T-cell (primary cell): Measurements from ENCODE around the gene CUL2. TPM values are rescaled to one million over a fixed set of nuclear protein-coding genes. Genes with fewer than 3 reads are reported as not detected.
"Not testable (repeated sequence)": the region's sequence is repeated elsewhere in the genome, so short reads cannot be mapped to it uniquely, and the experiment has no call there.

Experiments used
- ATAC-seq, 4 experiments: fragments of 200-7000 bp in 3 of 4; fragments of 150-1000 bp in 1 of 4; cut with Tn5 transposase; replicated peaks in 1 of 4; 1 replicate in 3 of 4; 2 replicates in 1 of 4; pipeline ENCODE4 v1.10.0; 2021; ENCODE audit warnings: moderate library complexity in 3 of 4, mild to moderate bottlenecking in 2 of 4, moderate number of reproducible peaks in 1 of 4
- CTCF ChIA-PET, 2 donors: fragments of 300-600 bp; sonication (Branson Sonifier 250); formaldehyde crosslinking; loops; one replicate each; lab custom pipeline; 2022; ENCODE audit warnings: antibody characterized with exemption in 2 of 2; lab: Charles Lee
- POLR2A ChIA-PET, 2 donors: fragments of 300-600 bp; sonication (Branson Sonifier 250); formaldehyde crosslinking; loops; one replicate each; lab custom pipeline; 2022; ENCODE audit warnings: antibody characterized with exemption in 2 of 2; lab: Charles Lee
- DNase-seq, 35 experiments: peaks; one replicate each; pipeline versions ENCODE4 v3.0.0 to v3.0.0-alpha.2; 2013 to 2023
- H3K27ac ChIP-seq: one replicate; pipeline ENCODE4 v1.5.1; 2013; ENCODE audit warnings: low read length
- H3K27me3 ChIP-seq, 2 experiments: replicated peaks in 1 of 2; 1 replicate in 1 of 2; 2 replicates in 1 of 2; pipeline versions ENCODE4 v1.6.1 to v1.7.0; 2013; ENCODE audit warnings: low read length in 1 of 2, mixed read lengths in 1 of 2; ENCODE audit not compliant: control insufficient read depth in 2 of 2, insufficient read depth in 2 of 2; ENCODE audit errors: extremely low read depth in 1 of 2
- H3K36me3 ChIP-seq, 2 donors: 1 replicate in 1 of 2; 2 replicates in 1 of 2; pipeline versions ENCODE4 v1.6.1 to v1.7.0; 2013; ENCODE audit warnings: low read length in 1 of 2; ENCODE audit not compliant: control insufficient read depth in 2 of 2, insufficient read depth in 1 of 2; ENCODE audit errors: extremely low read depth in 1 of 2
- H3K4me1 ChIP-seq, 2 experiments: 1 replicate in 1 of 2; 2 replicates in 1 of 2; pipeline versions ENCODE4 v1.6.1 to v1.7.0; 2013; ENCODE audit warnings: low read length in 2 of 2, mixed read lengths in 1 of 2; ENCODE audit not compliant: insufficient read depth in 2 of 2, control insufficient read depth in 1 of 2; ENCODE audit errors: extremely low read depth in 1 of 2
- H3K4me3 ChIP-seq, 2 donors: 1 replicate in 1 of 2; 2 replicates in 1 of 2; pipeline versions ENCODE4 v1.5.1 to v1.7.0; 2013; ENCODE audit warnings: mild to moderate bottlenecking in 2 of 2, low read length in 1 of 2, moderate library complexity in 1 of 2; ENCODE audit not compliant: control insufficient read depth in 1 of 2; ENCODE audit errors: extremely low read depth in 1 of 2
- H3K9me3 ChIP-seq: 2 replicates; pipeline ENCODE4 v1.7.0; 2013
- H3K27ac Mint-ChIP-seq, 2 donors: one replicate each; pipeline ENCODE4 v1.8.0; 2020 to 2021; ENCODE audit warnings: mild to moderate bottlenecking in 2 of 2, mixed read lengths in 2 of 2
- H3K27me3 Mint-ChIP-seq, 2 donors: one replicate each; pipeline ENCODE4 v1.8.0; 2021 to 2022; ENCODE audit warnings: mixed read lengths in 2 of 2
- H3K36me3 Mint-ChIP-seq: one replicate; pipeline ENCODE4 v1.8.0; 2021; ENCODE audit warnings: mixed read lengths
- H3K4me1 Mint-ChIP-seq, 3 donors: one replicate each; pipeline ENCODE4 v1.8.0; 2020 to 2022; ENCODE audit warnings: mixed read lengths in 3 of 3, mild to moderate bottlenecking in 1 of 3
- H3K4me3 Mint-ChIP-seq, 3 donors: one replicate each; pipeline ENCODE4 v1.8.0; 2020 to 2022; ENCODE audit warnings: mild to moderate bottlenecking in 3 of 3, mixed read lengths in 3 of 3, moderate library complexity in 3 of 3
- H3K9me3 Mint-ChIP-seq, 3 donors: one replicate each; pipeline ENCODE4 v1.8.0; 2020 to 2022; ENCODE audit warnings: mixed read lengths in 3 of 3
- WGBS: methylation state at CpG from one replicate; pipeline ENCODE4 v1.1.5; 2013; ENCODE audit warnings: missing lambda C conversion rate; ENCODE audit not compliant: insufficient coverage; 5-methylcytosine and 5-hydroxymethylcytosine counted together
- total RNA-seq, 35 experiments: library from RNA in 6 of 35; stranded (reverse) in 6 of 35; fragments of 120-200 nt in 1 of 35; gene quantifications; one replicate each; pipeline versions ENCODE4 v1.2.1 to v1.2.4 and lab custom pipeline; 2013 to 2026

Gene CUL2
- total RNA-seq, 5 donors from 2014 or later (not counting 1 experiment from before 2014, with no cell fraction given), result 29.5 to 35.6 (median 31.2) TPM

DNA sequence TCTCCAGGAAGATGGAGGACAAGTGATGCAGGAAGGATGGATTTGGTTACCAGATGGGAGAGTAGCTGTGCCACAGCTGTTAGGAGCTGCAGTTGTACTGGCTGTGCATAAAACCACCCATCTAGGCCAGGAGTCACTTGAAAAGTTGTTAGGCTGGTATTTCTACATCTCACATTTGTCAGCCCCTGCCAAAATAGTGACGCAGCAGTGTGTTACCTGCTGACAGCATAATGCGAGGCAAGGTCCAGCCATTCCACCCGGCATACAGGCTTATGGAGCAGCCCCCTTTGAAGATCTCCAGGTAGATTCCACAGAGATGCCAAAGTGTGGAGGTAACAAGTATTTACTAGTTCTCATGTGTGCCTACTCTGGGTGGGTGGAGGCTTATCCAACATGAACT, 116.4 kb downstream of the CUL2 start:
- H3K9me3 ChIP-seq, H3K27ac ChIP-seq, POLR2A ChIA-PET, H3K4me3 ChIP-seq, H3K36me3 ChIP-seq, H3K4me3 Mint-ChIP-seq, H3K4me1 Mint-ChIP-seq, H3K27ac Mint-ChIP-seq, H3K9me3 Mint-ChIP-seq, ATAC-seq, CTCF ChIA-PET, H3K27me3 Mint-ChIP-seq, H3K4me1 ChIP-seq, DNase-seq, H3K27me3 ChIP-seq, H3K36me3 Mint-ChIP-seq: not testable (repeated sequence)
- WGBS, result 90% methylated on average over 2 of the region's 3 CpGs

DNA sequence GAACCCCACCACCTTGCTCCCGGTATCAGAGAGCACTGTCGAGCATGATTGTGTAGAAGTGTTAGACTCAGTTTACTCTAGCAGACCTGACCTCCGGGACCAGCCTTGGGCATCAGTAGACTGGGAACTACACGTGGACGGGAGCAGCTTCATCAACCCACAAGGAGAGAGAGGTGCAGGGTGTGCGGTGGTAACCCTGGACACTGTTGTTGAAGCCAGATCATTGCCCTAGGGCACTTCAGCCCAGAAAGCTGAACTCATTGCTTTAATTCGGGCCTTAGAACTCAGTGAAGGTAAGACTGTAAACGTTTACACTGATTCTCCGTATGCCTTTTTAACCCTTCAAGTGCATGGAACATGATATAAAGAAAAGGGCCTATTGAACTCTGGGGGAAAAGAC, 117.0 kb downstream of the CUL2 start:
- H3K36me3 ChIP-seq, H3K36me3 Mint-ChIP-seq, H3K4me3 ChIP-seq, CTCF ChIA-PET, POLR2A ChIA-PET, H3K4me1 ChIP-seq, H3K27ac Mint-ChIP-seq, H3K4me3 Mint-ChIP-seq, H3K27me3 ChIP-seq, H3K27ac ChIP-seq, H3K4me1 Mint-ChIP-seq, DNase-seq, H3K27me3 Mint-ChIP-seq, ATAC-seq, H3K9me3 Mint-ChIP-seq, H3K9me3 ChIP-seq: not testable (repeated sequence)
- 71% methylated on average over 3 of the region's 9 CpGs for WGBS

DNA sequence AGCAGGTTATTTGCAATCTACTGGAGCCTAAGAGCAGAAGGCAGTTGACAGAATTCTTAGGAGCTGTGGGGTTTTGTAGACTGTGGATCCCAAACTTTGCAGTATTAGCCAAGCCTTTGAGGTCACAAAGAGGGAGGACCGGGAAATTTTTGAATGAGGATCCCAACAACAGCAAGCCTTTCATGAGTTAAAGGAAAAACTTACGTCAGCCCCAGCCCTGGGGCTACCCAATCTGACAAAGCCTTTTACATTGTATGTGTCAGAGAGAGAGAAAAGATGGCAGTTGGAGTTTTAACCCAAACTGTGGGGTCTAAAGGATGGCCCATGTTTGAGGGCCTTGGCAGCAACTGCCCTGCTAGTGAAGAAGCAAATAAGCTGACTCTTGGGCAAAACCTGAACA, 117.5 kb downstream of the CUL2 start:
- H3K9me3 ChIP-seq, POLR2A ChIA-PET, H3K36me3 ChIP-seq, H3K36me3 Mint-ChIP-seq, H3K4me3 Mint-ChIP-seq, ATAC-seq, CTCF ChIA-PET, H3K27ac Mint-ChIP-seq, DNase-seq, H3K27me3 ChIP-seq, H3K9me3 Mint-ChIP-seq, H3K4me1 Mint-ChIP-seq, H3K4me3 ChIP-seq, H3K4me1 ChIP-seq, H3K27me3 Mint-ChIP-seq, H3K27ac ChIP-seq: not testable (repeated sequence)
- WGBS, result no CpG with 5 or more reads among the region's 2 CpGs

DNA sequence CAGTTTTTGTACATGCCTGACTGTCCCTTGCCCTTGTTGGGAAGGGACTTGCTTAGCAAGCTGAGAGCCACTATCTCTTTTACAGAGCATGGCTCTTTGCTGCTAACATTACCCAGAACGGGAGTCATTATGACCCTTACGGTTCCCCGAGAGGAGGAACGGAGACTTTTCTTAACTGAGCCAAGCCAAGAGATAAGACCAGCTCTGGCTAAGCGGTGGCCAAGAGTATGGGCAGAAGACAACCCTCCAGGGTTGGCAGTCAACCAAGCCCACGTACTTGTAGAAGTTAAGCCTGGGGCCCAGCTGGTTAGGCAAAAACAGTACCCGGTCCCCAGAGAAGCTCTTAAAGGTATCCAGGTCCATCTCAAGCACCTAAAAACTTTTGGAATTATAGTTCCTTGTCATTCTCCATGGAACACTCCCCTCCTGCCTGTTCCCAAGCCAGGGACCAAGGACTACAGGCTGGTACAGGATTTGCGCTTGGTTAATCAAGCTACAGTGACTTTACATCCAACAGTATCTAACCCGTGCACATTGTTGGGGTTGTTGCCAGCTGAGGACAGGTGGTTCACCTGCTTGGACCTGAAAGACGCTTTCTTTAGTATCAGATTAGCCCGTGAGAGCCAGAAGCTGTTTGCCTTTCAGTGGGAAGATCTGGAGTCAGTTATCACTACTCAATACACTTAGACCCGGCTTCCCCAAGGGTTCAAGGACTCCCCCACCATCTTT, 118.4 kb downstream of the CUL2 start:
- H3K27ac Mint-ChIP-seq, H3K4me1 Mint-ChIP-seq, H3K36me3 Mint-ChIP-seq, DNase-seq, H3K36me3 ChIP-seq, H3K4me3 Mint-ChIP-seq, H3K27me3 Mint-ChIP-seq, H3K9me3 Mint-ChIP-seq, H3K9me3 ChIP-seq, POLR2A ChIA-PET, H3K27ac ChIP-seq, CTCF ChIA-PET, H3K4me1 ChIP-seq, H3K4me3 ChIP-seq, ATAC-seq, H3K27me3 ChIP-seq: not testable (repeated sequence)
- WGBS, result 84% methylated on average over 8 of the region's 12 CpGs

DNA sequence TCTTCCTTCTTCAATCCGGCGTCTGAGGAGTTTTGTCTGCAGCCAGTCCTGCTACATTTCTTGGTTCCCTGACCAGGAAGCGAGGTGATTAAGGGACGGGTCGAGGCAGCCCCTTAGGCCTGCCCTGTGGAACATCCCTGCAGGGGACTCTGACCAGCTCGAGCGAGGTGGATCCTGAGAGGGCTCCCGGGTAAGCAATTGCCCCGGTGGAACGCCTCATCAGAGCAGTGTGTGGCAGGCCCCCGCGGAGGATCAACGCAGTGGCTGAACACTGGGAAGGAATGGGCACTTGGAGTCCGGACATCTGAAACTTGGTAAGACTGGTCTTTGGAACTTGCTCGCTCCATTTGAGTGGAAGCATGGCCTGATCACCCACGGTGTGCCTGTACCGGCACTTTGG, 121.0 kb downstream of the CUL2 start:
- no peaks in the 10 kb centered on the region for H3K9me3 ChIP-seq
- no peak overlapping the region for H3K4me3 Mint-ChIP-seq
- DNase-seq (no peak), ATAC-seq (no peak)
- no peaks in the 10 kb centered on the region for H3K4me1 Mint-ChIP-seq
- ChIA-PET CTCF (no interaction called here), POLR2A (no interaction called here)
- H3K9me3 Mint-ChIP-seq, result no peaks in the 10 kb centered on the region
- no peak overlapping the region for H3K4me3 ChIP-seq
- no peaks in the 10 kb centered on the region for H3K36me3 ChIP-seq
- no peaks in the 10 kb centered on the region for H3K27me3 ChIP-seq
- 69% methylated on average over 3 of the region's 17 CpGs for WGBS
- H3K27ac Mint-ChIP-seq, result no peak overlapping the region
- no peaks in the 10 kb centered on the region for H3K4me1 ChIP-seq
- H3K36me3 Mint-ChIP-seq, result no peaks in the 10 kb centered on the region
- no peak overlapping the region for H3K27ac ChIP-seq
- no peaks in the 10 kb centered on the region for H3K27me3 Mint-ChIP-seq

DNA sequence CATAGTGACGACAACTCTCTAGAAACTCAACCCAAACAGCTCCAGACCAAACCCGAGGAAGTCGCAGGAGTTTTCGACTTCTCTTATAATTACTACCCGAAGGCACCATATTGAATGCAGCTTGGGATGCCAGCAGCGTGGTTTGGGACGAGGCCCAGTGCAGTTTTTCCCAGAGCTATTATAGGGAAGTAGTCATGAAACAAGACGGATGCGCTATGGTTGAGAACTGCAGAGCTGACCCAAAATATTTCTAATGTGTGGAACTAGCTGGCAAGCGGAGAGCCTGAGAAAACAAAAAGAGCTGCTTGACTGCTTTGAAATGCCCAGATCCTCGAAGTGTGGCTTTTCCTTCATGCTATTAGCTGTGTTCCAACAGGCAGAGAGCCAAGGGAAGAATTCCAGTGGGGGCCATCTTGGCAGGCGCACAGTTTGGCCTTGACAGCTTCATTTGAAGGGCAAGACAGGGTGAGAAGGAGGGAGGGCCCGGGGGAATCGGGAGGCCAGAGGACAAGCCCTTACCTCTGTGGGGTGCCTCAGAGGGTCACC, 122.7 kb downstream of the CUL2 start:
- Mint-ChIP-seq H3K4me1 (no peaks in the 10 kb centered on the region), H3K36me3 (no peaks in the 10 kb centered on the region), H3K27me3 (no peaks in the 10 kb centered on the region), H3K9me3 (no peaks in the 10 kb centered on the region), H3K27ac (no peak overlapping the region), H3K4me3 (no peak overlapping the region)
- ChIA-PET CTCF (no interaction called here), POLR2A (no interaction called here)
- Histone ChIP-seq H3K36me3 (no peaks in the 10 kb centered on the region), H3K27me3 (no peaks in the 10 kb centered on the region), H3K4me1 (no peaks in the 10 kb centered on the region), H3K4me3 (no peak overlapping the region), H3K9me3 (no peaks in the 10 kb centered on the region), H3K27ac (no peak overlapping the region)
- DNase-seq, result no peak
- no peak for ATAC-seq
- WGBS, result 85% methylated on average over 6 of the region's 14 CpGs

DNA sequence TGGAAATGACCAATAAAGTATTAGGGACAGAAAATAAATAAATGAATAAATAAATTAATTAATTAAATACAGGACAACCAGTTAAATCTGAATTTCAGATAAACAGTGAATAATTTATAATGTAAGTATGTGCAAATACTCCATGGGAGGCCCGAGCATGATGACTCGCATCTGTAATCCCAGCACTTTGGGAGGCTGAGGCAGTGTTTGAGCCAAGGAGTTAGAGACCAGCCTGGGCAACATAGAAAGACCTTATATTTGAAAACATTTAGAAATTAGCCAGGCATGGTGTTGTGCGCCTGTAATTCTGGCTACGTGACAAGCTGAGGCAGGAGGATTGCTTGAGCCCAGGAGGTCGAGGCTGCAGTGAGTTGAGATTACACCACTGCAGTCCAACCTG, 123.7 kb downstream of the CUL2 start:
- Mint-ChIP-seq H3K4me1 (no peaks in the 10 kb centered on the region), H3K27ac (no peak overlapping the region), H3K27me3 (no peaks in the 10 kb centered on the region), H3K9me3 (no peaks in the 10 kb centered on the region), H3K36me3 (no peaks in the 10 kb centered on the region), H3K4me3 (no peak overlapping the region)
- ChIA-PET CTCF (no interaction called here), POLR2A (no interaction called here)
- WGBS, result 100% methylated on average over 2 of the region's 5 CpGs
- Histone ChIP-seq H3K4me3 (no peak overlapping the region), H3K36me3 (no peaks in the 10 kb centered on the region), H3K9me3 (no peaks in the 10 kb centered on the region), H3K27ac (no peak overlapping the region), H3K27me3 (no peaks in the 10 kb centered on the region), H3K4me1 (no peaks in the 10 kb centered on the region)
- DNase-seq (no peak), ATAC-seq (no peak)
